Measurements from ENCODE around the gene TMEM147.

The TMEM147 gene

DNA sequence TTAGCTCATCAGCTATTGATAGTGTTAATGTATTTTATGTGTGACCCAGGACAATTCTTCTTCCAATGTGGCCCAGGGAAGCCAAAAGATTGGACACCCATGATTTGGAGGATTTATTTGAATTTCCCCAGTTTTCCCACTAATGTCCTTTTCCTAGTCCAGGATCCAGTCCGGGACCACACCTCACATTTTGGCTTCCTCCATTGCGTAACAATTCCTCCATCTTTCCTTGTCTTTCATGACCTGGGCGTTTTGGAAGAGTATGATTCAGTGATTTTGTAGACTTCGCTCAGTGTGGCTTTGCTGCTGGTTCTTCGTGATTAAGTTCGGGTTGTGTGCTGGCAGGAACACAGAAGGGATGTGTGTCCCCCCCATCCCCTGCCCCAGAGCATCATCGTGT lies 21.3 kb downstream of the TMEM147 start:
- no peak overlapping the region for H3K4me3 ChIP-seq (ENCODE audit: low read depth, low read length)
- TF ChIP-seq, protein P1, sequence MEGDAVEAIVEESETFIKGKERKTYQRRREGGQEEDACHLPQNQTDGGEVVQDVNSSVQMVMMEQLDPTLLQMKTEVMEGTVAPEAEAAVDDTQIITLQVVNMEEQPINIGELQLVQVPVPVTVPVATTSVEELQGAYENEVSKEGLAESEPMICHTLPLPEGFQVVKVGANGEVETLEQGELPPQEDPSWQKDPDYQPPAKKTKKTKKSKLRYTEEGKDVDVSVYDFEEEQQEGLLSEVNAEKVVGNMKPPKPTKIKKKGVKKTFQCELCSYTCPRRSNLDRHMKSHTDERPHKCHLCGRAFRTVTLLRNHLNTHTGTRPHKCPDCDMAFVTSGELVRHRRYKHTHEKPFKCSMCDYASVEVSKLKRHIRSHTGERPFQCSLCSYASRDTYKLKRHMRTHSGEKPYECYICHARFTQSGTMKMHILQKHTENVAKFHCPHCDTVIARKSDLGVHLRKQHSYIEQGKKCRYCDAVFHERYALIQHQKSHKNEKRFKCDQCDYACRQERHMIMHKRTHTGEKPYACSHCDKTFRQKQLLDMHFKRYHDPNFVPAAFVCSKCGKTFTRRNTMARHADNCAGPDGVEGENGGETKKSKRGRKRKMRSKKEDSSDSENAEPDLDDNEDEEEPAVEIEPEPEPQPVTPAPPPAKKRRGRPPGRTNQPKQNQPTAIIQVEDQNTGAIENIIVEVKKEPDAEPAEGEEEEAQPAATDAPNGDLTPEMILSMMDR (IDR thresholded peaks at IDR 0.05; ENCODE audit: insufficient read depth, low read length, missing control alignments), result no peak
- no peak for DNase-seq (ENCODE audit: low read depth, low spot score)
- ChIA-PET CTCF (interaction anchor here (3.9 kb wide), 1 partner anchor 18 kb away, joined by 14 read pairs; no protein-coding TSS in a partner anchor), POLR2A (no interaction called here)

- H3K4me3 ChIP-seq (ENCODE audit: low read depth, low read length), result no peak overlapping the region
- POLR2A ChIA-PET, result no interaction called here
- TF ChIP-seq, protein P1 (IDR thresholded peaks at IDR 0.05; ENCODE audit: insufficient read depth, low read length, missing control alignments), result no peak
- CTCF ChIA-PET, result interaction anchor here (1.1 to 1.6 kb wide), 2 partner anchors 20 to 59 kb away, joined by 3 to 5 read pairs; no protein-coding TSS in a partner anchor
- DNase-seq (ENCODE audit: low read depth, low spot score), result no peak
Measured at GRCh38 chr19:35569281-35569781, 23.9 kb downstream of the TMEM147 start.

DNA sequence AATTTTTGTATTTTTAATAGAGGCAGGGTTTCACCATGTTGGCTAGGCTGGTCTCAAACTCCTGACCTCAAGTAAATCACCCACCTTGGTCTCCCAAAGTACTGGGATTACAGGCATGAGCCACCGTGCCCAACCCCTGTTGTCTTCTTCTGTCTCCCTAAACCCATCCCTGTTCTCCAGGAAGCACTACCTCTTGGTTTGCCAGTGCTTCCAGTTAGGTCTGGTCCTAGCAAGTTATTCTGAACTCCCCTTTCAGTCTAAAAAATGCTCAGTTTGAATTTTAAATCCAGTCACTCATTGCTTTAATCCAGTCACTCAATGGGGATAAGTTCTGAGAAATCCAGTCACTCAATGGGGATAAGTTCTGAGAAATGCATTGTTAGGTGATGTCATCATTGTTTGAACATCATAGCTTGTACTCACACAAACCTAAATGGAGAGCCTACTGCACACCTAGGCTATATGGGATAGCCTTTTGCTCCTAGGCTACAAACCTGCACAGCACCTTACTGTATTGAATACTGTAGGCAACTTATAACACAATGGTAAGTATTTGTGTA lies 26.1 kb downstream of the TMEM147 start:
- DNase-seq (ENCODE audit: low read depth, low spot score), result no peak
- CTCF ChIA-PET, result no interaction called here
- no peak overlapping the region for H3K4me3 ChIP-seq (ENCODE audit: low read depth, low read length)
- TF ChIP-seq, protein P1 (IDR thresholded peaks at IDR 0.05; ENCODE audit: insufficient read depth, low read length, missing control alignments), result no peak
- POLR2A ChIA-PET, result no interaction called here

DNA sequence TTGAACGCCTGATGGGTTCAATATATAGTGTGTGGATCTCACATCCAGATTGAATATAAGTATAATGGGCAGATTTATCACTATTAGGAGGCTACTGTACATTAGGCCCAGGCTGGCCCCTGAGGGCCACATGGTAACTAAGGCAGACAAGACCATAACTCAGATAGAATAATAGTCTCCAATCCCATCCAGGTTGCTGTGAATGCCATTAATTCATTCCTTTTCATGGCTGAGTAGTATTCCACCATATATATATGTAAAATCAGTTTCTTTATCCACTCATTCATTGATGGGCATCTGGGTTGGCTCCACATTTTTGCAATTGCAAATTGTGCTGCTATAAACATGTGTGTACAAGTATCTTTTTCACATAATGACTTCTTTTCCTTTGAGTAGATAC lies 32.5 kb downstream of the TMEM147 start:
- no peak overlapping the region for H3K4me3 ChIP-seq (ENCODE audit: low read depth, low read length)
- ChIA-PET POLR2A (no interaction called here), CTCF (no interaction called here)
- no peak for DNase-seq (ENCODE audit: low read depth, low spot score)
- TF ChIP-seq, protein P1 (IDR thresholded peaks at IDR 0.05; ENCODE audit: insufficient read depth, low read length, missing control alignments), result no peak

DNA sequence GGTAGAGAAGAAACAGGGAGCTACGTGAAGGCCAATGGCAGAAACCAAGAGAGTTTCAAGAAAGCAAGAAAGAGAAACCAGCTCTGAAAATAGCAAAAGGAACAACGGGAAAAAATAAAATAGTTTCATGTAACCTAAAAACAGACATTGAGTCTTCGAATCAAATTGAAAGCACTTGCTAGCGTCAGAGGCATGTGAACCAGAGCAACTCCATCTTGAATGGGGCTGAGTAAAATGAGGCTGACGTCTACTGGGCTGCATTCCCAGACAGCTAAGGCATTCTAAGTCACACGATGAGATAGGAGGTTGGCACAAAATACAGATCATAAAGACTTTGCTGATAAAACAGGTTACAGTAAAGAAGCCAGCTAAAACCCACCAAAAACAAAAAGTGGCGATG lies 33.3 kb downstream of the TMEM147 start:
- TF ChIP-seq, protein P1 (IDR thresholded peaks at IDR 0.05; ENCODE audit: insufficient read depth, low read length, missing control alignments), result no peak
- ChIA-PET POLR2A (no interaction called here), CTCF (interaction anchor here (2.1 kb wide), 1 partner anchor 13 kb away, joined by 7 read pairs; no protein-coding TSS in a partner anchor)
- DNase-seq (ENCODE audit: low read depth, low spot score), result no peak
- no peak overlapping the region for H3K4me3 ChIP-seq (ENCODE audit: low read depth, low read length)

- TF ChIP-seq, protein P1 (IDR thresholded peaks at IDR 0.05; ENCODE audit: insufficient read depth, low read length, missing control alignments), result no peak
- DNase-seq (ENCODE audit: low read depth, low spot score), result no peak
- CTCF ChIA-PET, result interaction anchor here (2.2 kb wide), 1 partner anchor 72 kb away, joined by 6 read pairs; no protein-coding TSS in a partner anchor
- H3K4me3 ChIP-seq (ENCODE audit: low read depth, low read length), result no peak overlapping the region
- POLR2A ChIA-PET, result no interaction called here
Measured at GRCh38 chr19:35582760-35583159, 37.3 kb downstream of the TMEM147 start.
